IPS DF 6.9 (cell line): ENCODE results near the gene GXYLT1.
"Not testable (repeated sequence)": the region's sequence is repeated elsewhere in the genome, so short reads cannot be mapped to it uniquely, and the experiment has no call there.

ENCODE experiments used
- DNase-seq: peaks from one replicate; pipeline ENCODE4 v3.0.0-alpha.2; 2013; ENCODE audit warnings: low read depth, low spot score
- H3K27ac ChIP-seq: one replicate; pipeline ENCODE4 v1.5.1; 2013; ENCODE audit warnings: low read length, control low read depth
- H3K27me3 ChIP-seq: 2 replicates; pipeline ENCODE4 v1.6.1; 2013; ENCODE audit warnings: mild to moderate bottlenecking, low read length; ENCODE audit not compliant: control insufficient read depth, insufficient read depth
- H3K36me3 ChIP-seq: 2 replicates; pipeline ENCODE4 v1.6.1; 2013; ENCODE audit warnings: low read length; ENCODE audit not compliant: control insufficient read depth, insufficient read depth
- H3K4me1 ChIP-seq: 2 replicates; pipeline ENCODE4 v1.6.1; 2013; ENCODE audit warnings: low read length; ENCODE audit not compliant: control insufficient read depth, insufficient read depth
- H3K4me3 ChIP-seq: 2 replicates; pipeline ENCODE4 v1.5.1; 2013; ENCODE audit warnings: mild to moderate bottlenecking, low read length
- H3K9me3 ChIP-seq: 2 replicates; pipeline ENCODE4 v1.6.1; 2013; ENCODE audit warnings: low read length, inconsistent platforms; ENCODE audit not compliant: control insufficient read depth, insufficient read depth
- WGBS: extraction: QIAGEN DNeasy Blood & Tissue Kit; methylation state at CpG from one replicate; pipeline ENCODE4 v1.1.7; 2013; ENCODE audit warnings: mixed read lengths, missing lambda C conversion rate; ENCODE audit not compliant: insufficient read length, insufficient coverage; 5-methylcytosine and 5-hydroxymethylcytosine counted together

Gene GXYLT1

DNA sequence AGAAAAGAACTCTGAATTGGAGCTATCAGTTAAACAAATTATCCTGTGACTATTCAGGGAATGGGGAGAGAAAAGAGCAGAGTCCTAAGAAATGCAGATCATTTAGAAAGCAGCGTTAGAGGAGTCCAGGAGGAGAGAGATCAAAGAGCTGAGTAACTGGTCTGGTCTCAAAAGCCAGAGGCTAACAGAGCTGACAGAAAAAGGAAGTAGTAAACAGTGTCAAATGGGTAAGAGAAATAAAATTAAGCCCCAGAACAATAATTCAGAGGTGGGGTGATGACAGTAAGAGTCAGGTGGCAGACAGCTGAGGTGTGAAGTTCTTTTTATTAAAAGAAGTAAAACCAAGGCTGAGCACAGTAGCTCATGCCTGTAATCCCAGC, 19.3 kb downstream of the GXYLT1 start:
- H3K36me3 ChIP-seq, result no peaks in the 10 kb centered on the region
- no peaks in the 10 kb centered on the region for H3K4me1 ChIP-seq
- no peaks in the 10 kb centered on the region for H3K9me3 ChIP-seq
- no peak overlapping the region for H3K27ac ChIP-seq
- no peaks in the 10 kb centered on the region for H3K27me3 ChIP-seq
- no CpG with 5 or more reads among the region's 1 CpG for WGBS
- no peak overlapping the region for H3K4me3 ChIP-seq
- DNase-seq, result no peak

GRCh38 chr12:42124764-42125387, 19.8 kb downstream of the GXYLT1 start:
- WGBS, result no CpG with 5 or more reads among the region's 5 CpGs
- Histone ChIP-seq H3K27ac (no peak overlapping the region), H3K36me3 (no peaks in the 10 kb centered on the region), H3K27me3 (no peaks in the 10 kb centered on the region), H3K9me3 (no peaks in the 10 kb centered on the region), H3K4me3 (no peak overlapping the region), H3K4me1 (no peaks in the 10 kb centered on the region)
- DNase-seq, result no peak

DNA sequence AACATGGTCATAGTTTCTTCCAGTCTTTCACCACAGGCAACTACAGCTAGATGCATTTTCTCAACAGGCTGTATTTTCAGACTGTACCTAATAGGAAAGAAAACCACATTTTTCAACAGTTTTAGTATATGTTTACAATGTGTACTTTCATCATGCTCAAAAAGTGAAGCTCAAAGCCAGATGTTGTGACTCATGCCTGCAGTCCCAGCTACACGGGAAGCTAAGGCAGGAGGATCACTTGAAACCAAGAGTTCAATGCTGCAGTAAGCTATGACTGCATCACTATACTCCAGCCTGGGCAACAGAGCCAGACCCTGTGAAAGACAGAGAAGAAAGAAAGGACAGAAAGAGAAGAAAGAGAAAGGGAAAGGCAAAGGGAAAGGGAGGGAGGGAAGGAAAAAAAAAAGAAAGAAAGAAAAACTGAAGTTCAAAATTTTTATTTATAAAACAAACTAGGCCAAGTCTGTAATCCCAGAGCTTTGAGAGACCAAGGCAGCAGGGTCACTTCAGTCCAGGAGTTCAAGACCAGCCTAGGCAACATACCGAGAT, 25.5 kb downstream of the GXYLT1 start:
- no CpG with 5 or more reads among the region's 2 CpGs for WGBS
- no peaks in the 10 kb centered on the region for H3K27me3 ChIP-seq
- no peak for DNase-seq
- no peak overlapping the region for H3K4me3 ChIP-seq
- H3K36me3 ChIP-seq, result no peaks in the 10 kb centered on the region
- H3K27ac ChIP-seq, result no peak overlapping the region
- H3K4me1 ChIP-seq, result no peaks in the 10 kb centered on the region
- H3K9me3 ChIP-seq, result no peaks in the 10 kb centered on the region

- no peak overlapping the region for H3K27ac ChIP-seq
- WGBS, result no CpG with 5 or more reads among the region's 5 CpGs
- DNase-seq, result no peak
- no peaks in the 10 kb centered on the region for H3K27me3 ChIP-seq
- no peaks in the 10 kb centered on the region for H3K4me1 ChIP-seq
- H3K36me3 ChIP-seq, result no peaks in the 10 kb centered on the region
- H3K9me3 ChIP-seq, result no peaks in the 10 kb centered on the region
- no peak overlapping the region for H3K4me3 ChIP-seq
Measured at GRCh38 chr12:42118136-42118879, 26.4 kb downstream of the GXYLT1 start.

GRCh38 chr12:42109031-42109430, 35.6 kb downstream of the GXYLT1 start:
- Histone ChIP-seq H3K9me3 (no peaks in the 10 kb centered on the region; the same call in 1 of the 2 replicates), H3K27me3 (no peaks in the 10 kb centered on the region), H3K4me1 (no peaks in the 10 kb centered on the region), H3K4me3 (no peak overlapping the region), H3K27ac (no peak overlapping the region), H3K36me3 (no peaks in the 10 kb centered on the region)
- no CpG with 5 or more reads among the region's 3 CpGs for WGBS
- DNase-seq, result no peak

GRCh38 chr12:42106791-42107190, 37.9 kb downstream of the GXYLT1 start:
- not testable (repeated sequence) for H3K9me3 ChIP-seq, H3K27me3 ChIP-seq, H3K27ac ChIP-seq, H3K36me3 ChIP-seq, H3K4me3 ChIP-seq, H3K4me1 ChIP-seq, DNase-seq
- no CpG with 5 or more reads among the region's 4 CpGs for WGBS

GRCh38 chr12:42104784-42105183, 39.9 kb downstream of the GXYLT1 start:
- no peak overlapping the region for H3K4me3 ChIP-seq
- H3K9me3 ChIP-seq, result no peaks in the 10 kb centered on the region
- H3K36me3 ChIP-seq, result no peaks in the 10 kb centered on the region
- WGBS, result no CpG with 5 or more reads among the region's 1 CpG
- H3K27me3 ChIP-seq, result no peaks in the 10 kb centered on the region
- H3K27ac ChIP-seq, result no peak overlapping the region
- no peaks in the 10 kb centered on the region for H3K4me1 ChIP-seq
- DNase-seq, result no peak

- Histone ChIP-seq H3K27me3 (no peaks in the 10 kb centered on the region), H3K27ac (no peak overlapping the region), H3K4me1 (no peaks in the 10 kb centered on the region), H3K36me3 (no peaks in the 10 kb centered on the region), H3K9me3 (no peaks in the 10 kb centered on the region), H3K4me3 (no peak overlapping the region)
- DNase-seq, result no peak
Measured at GRCh38 chr12:42104087-42104486, 40.6 kb downstream of the GXYLT1 start.

DNA sequence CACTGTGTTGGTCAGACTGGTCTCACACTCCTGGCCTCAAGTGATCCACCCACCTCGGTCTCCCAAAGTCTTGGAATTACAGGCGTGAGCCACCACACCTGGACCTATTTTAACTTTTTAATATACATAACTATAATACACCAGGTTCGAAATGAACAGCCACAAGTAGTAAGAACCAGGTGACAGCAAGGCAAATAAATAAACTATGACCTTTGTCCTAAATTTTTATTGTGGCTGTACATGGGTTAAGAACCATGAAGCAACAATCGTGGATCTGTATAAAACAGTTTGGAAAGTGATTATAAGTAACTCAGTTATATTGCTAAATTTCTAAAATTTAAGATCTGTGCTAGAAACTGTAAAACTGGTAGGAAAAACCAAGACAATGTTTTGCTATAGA, 41.5 kb downstream of the GXYLT1 start:
- no peaks in the 10 kb centered on the region for H3K9me3 ChIP-seq
- WGBS, result no CpG with 5 or more reads among the region's 4 CpGs
- no peak overlapping the region for H3K4me3 ChIP-seq
- no peak for DNase-seq
- no peaks in the 10 kb centered on the region for H3K36me3 ChIP-seq
- H3K27ac ChIP-seq, result no peak overlapping the region
- no peaks in the 10 kb centered on the region for H3K27me3 ChIP-seq
- H3K4me1 ChIP-seq, result no peaks in the 10 kb centered on the region

DNA sequence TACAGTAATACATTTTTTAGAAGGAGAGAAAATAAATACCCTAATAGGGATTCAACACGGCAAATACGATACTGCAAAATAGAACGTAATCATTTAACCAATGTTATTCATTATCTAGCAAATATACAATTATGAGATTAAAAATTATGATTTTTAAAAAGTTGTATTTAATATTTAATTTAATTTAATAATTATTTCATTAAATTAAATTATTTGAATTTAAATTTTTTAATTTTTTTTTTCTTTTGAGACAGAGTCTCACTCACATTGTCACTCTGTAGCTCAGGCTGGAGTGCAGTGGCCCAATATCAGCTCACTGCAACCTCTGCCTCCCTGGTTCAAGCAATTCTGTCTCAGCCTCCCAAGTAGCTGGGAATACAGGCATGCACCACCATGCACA, 42.0 kb downstream of the GXYLT1 start:
- no peak overlapping the region for H3K4me3 ChIP-seq
- H3K4me1 ChIP-seq, result no peaks in the 10 kb centered on the region
- no peak overlapping the region for H3K27ac ChIP-seq
- H3K36me3 ChIP-seq, result no peaks in the 10 kb centered on the region
- WGBS, result no CpG with 5 or more reads among the region's 3 CpGs
- DNase-seq, result no peak
- no peaks in the 10 kb centered on the region for H3K27me3 ChIP-seq
- H3K9me3 ChIP-seq, result no peaks in the 10 kb centered on the region

GRCh38 chr12:42099433-42099832, 45.2 kb downstream of the GXYLT1 start:
- H3K4me1 ChIP-seq, result no peaks in the 10 kb centered on the region
- no CpG with 5 or more reads among the region's 9 CpGs for WGBS

More at GRCh38 chr12:42099433-42099832, 45.2 kb downstream of the GXYLT1 start:
- Histone ChIP-seq H3K27ac (no peak overlapping the region), H3K27me3 (no peaks in the 10 kb centered on the region), H3K4me3 (no peak overlapping the region), H3K36me3 (no peaks in the 10 kb centered on the region), H3K9me3 (no peaks in the 10 kb centered on the region)
- DNase-seq, result no peak
